ENCODE measurements around the gene USH1C. TPM values are rescaled to one million over a fixed set of nuclear protein-coding genes. Genes with fewer than 3 reads are reported as not detected.

USH1C gene
- total and polyA plus RNA-seq, 4 donors, result 0.10 to 0.55 (median 0.13) TPM

DNA sequence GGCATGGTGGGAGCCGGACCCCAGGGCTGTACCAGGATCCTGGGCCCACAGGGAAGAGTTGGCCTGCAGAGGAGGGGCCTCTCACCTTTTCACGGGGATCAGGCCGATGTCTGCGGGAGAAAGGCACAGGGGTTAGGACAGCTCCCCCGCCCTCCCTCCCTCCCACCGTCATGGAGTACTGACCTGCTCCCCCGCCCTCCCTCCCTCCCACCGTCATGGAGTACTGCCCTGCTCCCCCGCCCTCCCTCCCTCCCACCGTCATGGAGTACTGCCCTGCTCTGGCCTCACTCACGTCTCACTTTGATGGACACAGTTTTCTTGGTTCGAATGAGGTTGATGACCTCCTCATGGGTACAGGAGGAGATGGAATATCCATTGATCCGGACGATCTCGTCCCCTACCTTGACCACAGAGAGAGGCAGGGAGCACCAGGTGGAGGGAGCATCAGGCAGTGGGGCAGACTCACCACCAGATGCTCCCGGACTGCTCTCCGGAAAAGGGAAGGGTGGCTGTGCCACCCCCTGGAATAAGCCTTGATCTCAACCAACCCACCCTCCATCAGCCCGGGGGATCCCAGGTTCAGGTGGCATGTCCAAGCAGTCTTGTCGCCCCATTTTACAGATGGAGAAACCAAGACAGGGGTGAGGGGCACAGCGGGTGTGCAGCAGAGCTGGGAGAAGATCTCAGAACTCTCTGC is 17.1 kb downstream of the USH1C start:
- Histone ChIP-seq H3K9me3 (ENCODE audit: control insufficient read depth in 4 of 4, insufficient read depth in 3 of 4, low read length in 3 of 4) (no peaks in the 10 kb centered on the region), H3K4me1 (ENCODE audit: control insufficient read depth in 5 of 5, insufficient read depth in 5 of 5, low read length in 5 of 5) (peaks cover 0 to 3% (median 0%) of the 10 kb centered on the region in 5 donors), H3K27me3 (ENCODE audit: control insufficient read depth in 3 of 3, insufficient read depth in 3 of 3, low read length in 2 of 3) (no peaks in the 10 kb centered on the region), H3K36me3 (ENCODE audit: control insufficient read depth in 4 of 4, insufficient read depth in 4 of 4, low read length in 4 of 4) (no peaks in the 10 kb centered on the region), H3K27ac (ENCODE audit: low read depth in 1 of 2, low read length in 1 of 2) (no peak overlapping the region), H3K4me3 (no peak overlapping the region), H3K9ac (ENCODE audit: insufficient read depth in 1 of 2, low read length in 2 of 2) (no peak overlapping the region)
- TF ChIP-seq CTCF (IDR thresholded peaks at IDR 0.05; ENCODE audit: control extremely low read depth, extremely low read depth), result no peak
- ATAC-seq (ENCODE audit: insufficient read depth, low FRiP score), result no peak
- DNase-seq, result no peak
- 83 to 94% methylated on average over 19 to 20 of the region's 20 CpGs for WGBS, 2 donors

DNA sequence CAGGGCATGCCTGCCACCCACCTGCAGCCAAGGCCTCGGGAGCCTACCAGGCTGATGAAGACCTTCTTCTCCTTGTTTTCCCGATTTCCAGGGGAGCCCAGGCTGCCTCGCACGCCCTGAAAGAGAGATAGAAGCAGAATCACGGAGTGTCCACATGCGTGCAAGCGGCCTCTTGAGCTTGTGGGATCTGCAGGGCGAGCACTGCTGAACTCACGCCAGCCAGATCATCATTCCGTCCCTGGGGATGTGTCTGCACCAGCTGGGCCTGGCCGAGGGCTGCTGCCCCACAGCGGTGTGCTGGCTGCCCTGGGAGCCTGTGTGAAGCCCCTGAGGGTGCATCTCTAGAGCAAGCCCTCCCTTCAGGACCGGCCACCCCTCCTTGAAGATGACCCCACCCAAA is 17.9 kb downstream of the USH1C start:
- H3K4me1 ChIP-seq (ENCODE audit: control insufficient read depth in 5 of 5, insufficient read depth in 5 of 5, low read length in 5 of 5), result peaks cover 0 to 3% (median 0%) of the 10 kb centered on the region in 5 donors
- no peaks in the 10 kb centered on the region for H3K36me3 ChIP-seq (ENCODE audit: control insufficient read depth in 4 of 4, insufficient read depth in 4 of 4, low read length in 4 of 4)
- no peaks in the 10 kb centered on the region for H3K9me3 ChIP-seq (ENCODE audit: control insufficient read depth in 4 of 4, insufficient read depth in 3 of 4, low read length in 3 of 4)
- DNase-seq (no peak), ATAC-seq (ENCODE audit: insufficient read depth, low FRiP score) (no peak)
- H3K9ac ChIP-seq (ENCODE audit: insufficient read depth in 1 of 2, low read length in 2 of 2), result no peak overlapping the region
- 86 to 98% methylated on average over 13 of the region's 13 CpGs for WGBS, 2 donors
- no peak for TF ChIP-seq CTCF (IDR thresholded peaks at IDR 0.05; ENCODE audit: control extremely low read depth, extremely low read depth)
- no peak overlapping the region for H3K27ac ChIP-seq (ENCODE audit: low read depth in 1 of 2, low read length in 1 of 2)
- no peaks in the 10 kb centered on the region for H3K27me3 ChIP-seq (ENCODE audit: control insufficient read depth in 3 of 3, insufficient read depth in 3 of 3, low read length in 2 of 3)
- H3K4me3 ChIP-seq, result no peak overlapping the region

DNA sequence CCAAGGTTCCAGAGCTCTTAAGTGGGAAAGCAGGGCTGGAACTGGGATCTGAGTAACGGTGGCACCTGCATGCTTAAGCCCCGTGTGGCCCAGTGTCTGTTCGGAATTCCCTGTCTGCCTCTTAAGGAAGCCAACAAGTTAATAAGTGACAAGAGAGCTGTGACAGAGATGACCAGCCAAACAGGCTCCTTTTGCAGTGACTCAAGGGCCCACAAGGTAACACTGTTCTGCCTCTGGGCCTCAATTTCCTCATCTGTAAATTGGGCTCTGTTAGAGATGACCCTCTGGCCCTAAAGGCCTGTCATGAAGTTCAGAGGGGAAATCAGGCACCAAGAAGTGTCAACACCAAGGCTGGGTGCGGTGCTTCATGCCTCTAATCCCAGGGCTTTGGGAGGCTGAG is 18.6 kb downstream of the USH1C start:
- no peaks in the 10 kb centered on the region for H3K9me3 ChIP-seq (ENCODE audit: control insufficient read depth in 4 of 4, insufficient read depth in 3 of 4, low read length in 3 of 4)
- DNase-seq (no peak), ATAC-seq (ENCODE audit: insufficient read depth, low FRiP score) (no peak)
- no peaks in the 10 kb centered on the region for H3K4me1 ChIP-seq (ENCODE audit: control insufficient read depth in 5 of 5, insufficient read depth in 5 of 5, low read length in 5 of 5)
- no peak overlapping the region for H3K9ac ChIP-seq (ENCODE audit: insufficient read depth in 1 of 2, low read length in 2 of 2)
- H3K27ac ChIP-seq (ENCODE audit: low read depth in 1 of 2, low read length in 1 of 2), result no peak overlapping the region
- no peaks in the 10 kb centered on the region for H3K27me3 ChIP-seq (ENCODE audit: control insufficient read depth in 3 of 3, insufficient read depth in 3 of 3, low read length in 2 of 3)
- no peaks in the 10 kb centered on the region for H3K36me3 ChIP-seq (ENCODE audit: control insufficient read depth in 4 of 4, insufficient read depth in 4 of 4, low read length in 4 of 4)
- WGBS, 2 donors, result 82 to 88% methylated on average over 4 of the region's 4 CpGs
- TF ChIP-seq CTCF (IDR thresholded peaks at IDR 0.05; ENCODE audit: control extremely low read depth, extremely low read depth), result no peak
- H3K4me3 ChIP-seq, result no peak overlapping the region

DNA sequence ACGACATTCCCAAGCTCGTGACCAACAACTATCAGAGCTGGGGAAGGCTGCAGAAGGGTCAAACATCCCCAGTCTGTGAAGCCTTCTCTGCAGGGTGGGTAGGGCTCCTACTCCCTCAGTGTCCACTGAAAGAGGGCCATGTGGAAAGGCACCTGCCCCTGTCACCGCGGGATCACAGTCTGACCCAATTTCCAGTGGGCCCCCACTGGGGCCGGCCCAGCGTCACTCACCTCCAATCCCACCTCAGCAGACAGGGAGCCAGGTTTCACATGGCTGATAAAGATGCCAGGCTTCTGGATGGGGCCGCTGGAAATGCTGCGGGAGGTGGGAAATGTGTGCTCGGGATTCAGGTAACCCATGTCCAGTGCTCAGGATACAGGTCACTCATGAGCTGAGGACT is 20.0 kb downstream of the USH1C start:
- H3K4me1 ChIP-seq (ENCODE audit: control insufficient read depth in 5 of 5, insufficient read depth in 5 of 5, low read length in 5 of 5), result no peaks in the 10 kb centered on the region
- DNase-seq, result no peak
- no peak for ATAC-seq (ENCODE audit: insufficient read depth, low FRiP score)
- WGBS, 2 donors, result 93 to 95% methylated on average over 9 of the region's 9 CpGs
- no peaks in the 10 kb centered on the region for H3K27me3 ChIP-seq (ENCODE audit: control insufficient read depth in 3 of 3, insufficient read depth in 3 of 3, low read length in 2 of 3)
- H3K9me3 ChIP-seq (ENCODE audit: control insufficient read depth in 4 of 4, insufficient read depth in 3 of 4, low read length in 3 of 4), result no peaks in the 10 kb centered on the region
- no peak overlapping the region for H3K4me3 ChIP-seq
- TF ChIP-seq CTCF (IDR thresholded peaks at IDR 0.05; ENCODE audit: control extremely low read depth, extremely low read depth), result no peak
- H3K9ac ChIP-seq (ENCODE audit: insufficient read depth in 1 of 2, low read length in 2 of 2), result no peak overlapping the region
- no peak overlapping the region for H3K27ac ChIP-seq (ENCODE audit: low read depth in 1 of 2, low read length in 1 of 2)
- no peaks in the 10 kb centered on the region for H3K36me3 ChIP-seq (ENCODE audit: control insufficient read depth in 4 of 4, insufficient read depth in 4 of 4, low read length in 4 of 4)

Data from lung (tissue), 12 donors.